Omental fat pad (tissue), 4 donors: ENCODE data around the gene IFNE. TPM values are rescaled to one million over a fixed set of nuclear protein-coding genes. Genes with fewer than 3 reads are reported as not detected.
"Not testable (repeated sequence)": the region's sequence is repeated elsewhere in the genome, so short reads cannot be mapped to it uniquely, and the experiment has no call there.

Source experiments
- ATAC-seq: fragments of 150-250 bp; one replicate; pipeline ENCODE4 v1.9.1; 2016; ENCODE audit warnings: mild to moderate bottlenecking, moderate library complexity; ENCODE audit not compliant: low FRiP score
- DNase-seq: peaks from one replicate; pipeline ENCODE4 v3.0.0-alpha.2; 2019; ENCODE audit warnings: low spot score
- total RNA-seq, 4 donors: library from RNA; depleted of rRNA; stranded (reverse); fragments of >200 nt; gene quantifications; one replicate each; pipeline ENCODE4 v1.1.0, GENCODE V29; 2016
- TF ChIP-seq, protein P1 (sequence below), 3 donors: fragments of 450-650 bp; IDR thresholded peaks; one replicate each; pipeline ENCODE4 v1.5.1; 2016 to 2017; ENCODE audit warnings: antibody characterized with exemption in 3 of 3, mild to moderate bottlenecking in 3 of 3, moderate library complexity in 2 of 3

IFNE gene
- total RNA-seq, 4 donors from 2014 or later, result 1.7 to 1.8 TPM; not detected in 2

DNA sequence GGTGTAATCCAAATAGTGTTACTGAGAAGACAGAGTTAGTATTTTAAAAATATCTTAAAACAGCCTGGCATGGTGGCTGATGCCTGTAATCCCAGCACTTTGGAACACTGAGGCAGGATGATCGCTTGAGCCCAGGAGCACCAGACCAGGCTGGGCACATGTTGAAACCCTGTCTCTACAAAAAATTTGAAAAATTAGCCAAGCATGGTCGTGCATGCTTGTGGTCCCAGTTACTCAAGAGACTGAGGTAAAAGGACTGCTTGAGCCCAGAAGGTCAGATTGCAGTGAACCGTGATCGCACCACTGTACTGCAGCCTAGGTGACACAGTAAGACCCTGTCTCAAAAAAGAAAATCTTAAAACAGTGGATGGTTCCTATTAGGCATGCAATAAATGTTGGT is 29.4 kb downstream of the IFNE start:
- TF ChIP-seq, protein P1, sequence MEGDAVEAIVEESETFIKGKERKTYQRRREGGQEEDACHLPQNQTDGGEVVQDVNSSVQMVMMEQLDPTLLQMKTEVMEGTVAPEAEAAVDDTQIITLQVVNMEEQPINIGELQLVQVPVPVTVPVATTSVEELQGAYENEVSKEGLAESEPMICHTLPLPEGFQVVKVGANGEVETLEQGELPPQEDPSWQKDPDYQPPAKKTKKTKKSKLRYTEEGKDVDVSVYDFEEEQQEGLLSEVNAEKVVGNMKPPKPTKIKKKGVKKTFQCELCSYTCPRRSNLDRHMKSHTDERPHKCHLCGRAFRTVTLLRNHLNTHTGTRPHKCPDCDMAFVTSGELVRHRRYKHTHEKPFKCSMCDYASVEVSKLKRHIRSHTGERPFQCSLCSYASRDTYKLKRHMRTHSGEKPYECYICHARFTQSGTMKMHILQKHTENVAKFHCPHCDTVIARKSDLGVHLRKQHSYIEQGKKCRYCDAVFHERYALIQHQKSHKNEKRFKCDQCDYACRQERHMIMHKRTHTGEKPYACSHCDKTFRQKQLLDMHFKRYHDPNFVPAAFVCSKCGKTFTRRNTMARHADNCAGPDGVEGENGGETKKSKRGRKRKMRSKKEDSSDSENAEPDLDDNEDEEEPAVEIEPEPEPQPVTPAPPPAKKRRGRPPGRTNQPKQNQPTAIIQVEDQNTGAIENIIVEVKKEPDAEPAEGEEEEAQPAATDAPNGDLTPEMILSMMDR (IDR thresholded peaks at IDR 0.05), result no peak
- no peak for ATAC-seq
- DNase-seq, result no peak

GRCh38 chr9:21450733-21451394 is 31.2 kb downstream of the IFNE start:
- DNase-seq, result no peak
- ATAC-seq, result no peak
- TF ChIP-seq, protein P1 (IDR thresholded peaks at IDR 0.05), result no peak

GRCh38 chr9:21449312-21449711 is 32.8 kb downstream of the IFNE start:
- DNase-seq, ATAC-seq: not testable (repeated sequence)

DNA sequence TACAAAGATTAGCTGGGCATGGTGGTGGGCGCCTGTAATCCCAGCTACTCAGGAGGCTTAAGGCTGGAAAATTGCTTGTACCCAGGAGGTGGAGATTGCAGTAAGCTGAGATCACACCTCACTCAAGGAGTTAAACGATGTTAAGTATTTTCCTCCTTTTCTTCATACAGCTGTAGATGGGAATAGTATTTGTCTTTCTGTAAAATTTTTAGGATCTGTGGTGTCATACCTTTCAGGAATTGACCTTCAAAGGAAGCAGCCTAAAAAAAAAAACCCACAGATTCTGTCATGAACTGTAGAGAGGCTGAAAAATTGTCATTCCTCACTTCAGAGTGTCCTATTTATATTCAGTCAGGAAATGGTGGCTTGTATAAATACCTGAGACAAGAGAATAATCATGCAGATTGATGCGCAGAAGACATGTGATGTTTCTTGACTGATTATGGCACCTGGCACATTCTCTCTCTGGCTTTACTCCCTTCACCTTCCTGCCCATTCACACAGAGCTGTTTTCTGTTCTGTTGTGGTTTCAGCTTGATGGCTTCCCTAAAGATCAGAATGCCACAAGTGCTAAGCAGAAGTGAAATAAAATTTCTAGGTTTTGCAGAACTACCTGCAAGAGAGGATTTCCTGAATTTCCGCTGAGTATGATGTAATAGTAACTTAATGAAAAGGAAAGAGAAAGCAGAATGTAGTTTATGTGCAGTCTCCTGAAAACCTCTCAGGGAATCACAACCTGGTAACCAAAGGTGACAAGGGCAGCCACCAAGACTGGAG is 38.1 kb downstream of the IFNE start:
- ATAC-seq, result no peak
- TF ChIP-seq, protein P1 (IDR thresholded peaks at IDR 0.05), result no peak
- DNase-seq, result no peak

DNA sequence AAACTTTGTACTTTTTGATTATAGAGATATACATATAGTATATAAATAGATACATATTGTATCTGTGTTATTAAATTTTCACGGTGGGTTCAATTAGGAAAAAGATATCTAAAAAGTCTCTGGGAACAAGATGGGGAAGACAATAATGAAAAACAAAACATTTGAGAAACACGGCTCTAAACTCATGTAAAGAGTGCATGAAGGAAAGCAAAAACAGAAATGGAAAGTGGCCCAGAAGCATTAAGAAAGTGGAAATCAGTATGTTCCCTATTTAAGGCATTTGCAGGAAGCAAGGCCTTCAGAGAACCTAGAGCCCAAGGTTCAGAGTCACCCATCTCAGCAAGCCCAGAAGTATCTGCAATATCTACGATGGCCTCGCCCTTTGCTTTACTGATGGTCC is 42.0 kb downstream of the IFNE start, which contains the start of gene IFNA1:
Gene IFNA1 (plus strand): TSS at position 301 of the 400 bp plus-strand sequence. CDS start 69 bp downstream, at position 370.
- ATAC-seq (no peak), DNase-seq (no peak)
- TF ChIP-seq, protein P1 (IDR thresholded peaks at IDR 0.05), result no peak

DNA sequence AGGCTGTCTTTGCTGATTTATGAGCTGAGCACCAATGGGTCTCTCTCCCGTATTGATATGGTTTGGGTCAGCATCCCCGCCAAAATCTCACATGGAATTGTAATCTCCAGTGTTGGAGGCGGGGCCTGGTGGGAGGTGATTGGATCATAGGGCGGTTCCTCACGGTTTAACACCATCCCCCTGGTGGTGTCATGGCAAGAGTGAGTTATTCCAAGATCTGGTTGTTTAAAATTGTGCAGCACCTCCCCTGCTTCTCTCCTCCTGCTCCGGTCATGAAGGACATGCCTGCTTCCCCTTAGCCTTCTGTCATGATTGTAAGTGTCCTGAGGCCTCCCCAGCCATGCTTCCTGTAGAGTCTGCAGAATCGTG is 47.1 kb downstream of the IFNE start:
- DNase-seq, ATAC-seq: not testable (repeated sequence)

GRCh38 chr9:21434202-21435014 is 47.7 kb downstream of the IFNE start:
- no peak for ATAC-seq
- no peak for DNase-seq
- TF ChIP-seq, protein P1 (IDR thresholded peaks at IDR 0.05), result no peak
